Stimulated activated naive CD4-positive, alpha-beta T cell treated with Interleukin-2 at 50 U/mL for 16 hours (primary cell): Measurements from ENCODE around the gene VPS13D.

ENCODE experiments used
- DNase-seq: peaks from one replicate; lab custom pipeline; 2025; lab: John Stamatoyannopoulos, UW

VPS13D gene

DNA sequence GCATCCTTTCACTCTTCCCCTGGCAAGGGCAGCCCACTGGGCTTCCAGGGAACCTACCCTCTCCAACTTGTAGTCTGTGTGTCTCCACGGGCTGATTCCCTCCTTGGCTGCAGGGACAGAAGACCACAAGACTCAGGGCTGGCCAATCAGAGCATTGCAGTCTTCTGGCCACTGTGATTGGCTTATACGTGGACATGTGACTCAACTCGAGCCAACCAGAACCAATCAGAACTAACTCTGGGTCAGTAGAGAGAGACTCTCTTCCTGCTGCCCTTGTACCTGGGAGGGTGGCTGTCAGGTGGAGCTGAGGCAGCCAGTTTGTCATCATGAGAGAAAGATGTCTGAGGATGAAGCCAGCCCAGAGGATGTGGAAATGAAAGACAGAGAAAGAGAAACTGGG is 324.1 kb downstream of the VPS13D start:
- no peak for DNase-seq

GRCh38 chr1:12554521-12555305 is 324.9 kb downstream of the VPS13D start:
- no peak for DNase-seq

DNA sequence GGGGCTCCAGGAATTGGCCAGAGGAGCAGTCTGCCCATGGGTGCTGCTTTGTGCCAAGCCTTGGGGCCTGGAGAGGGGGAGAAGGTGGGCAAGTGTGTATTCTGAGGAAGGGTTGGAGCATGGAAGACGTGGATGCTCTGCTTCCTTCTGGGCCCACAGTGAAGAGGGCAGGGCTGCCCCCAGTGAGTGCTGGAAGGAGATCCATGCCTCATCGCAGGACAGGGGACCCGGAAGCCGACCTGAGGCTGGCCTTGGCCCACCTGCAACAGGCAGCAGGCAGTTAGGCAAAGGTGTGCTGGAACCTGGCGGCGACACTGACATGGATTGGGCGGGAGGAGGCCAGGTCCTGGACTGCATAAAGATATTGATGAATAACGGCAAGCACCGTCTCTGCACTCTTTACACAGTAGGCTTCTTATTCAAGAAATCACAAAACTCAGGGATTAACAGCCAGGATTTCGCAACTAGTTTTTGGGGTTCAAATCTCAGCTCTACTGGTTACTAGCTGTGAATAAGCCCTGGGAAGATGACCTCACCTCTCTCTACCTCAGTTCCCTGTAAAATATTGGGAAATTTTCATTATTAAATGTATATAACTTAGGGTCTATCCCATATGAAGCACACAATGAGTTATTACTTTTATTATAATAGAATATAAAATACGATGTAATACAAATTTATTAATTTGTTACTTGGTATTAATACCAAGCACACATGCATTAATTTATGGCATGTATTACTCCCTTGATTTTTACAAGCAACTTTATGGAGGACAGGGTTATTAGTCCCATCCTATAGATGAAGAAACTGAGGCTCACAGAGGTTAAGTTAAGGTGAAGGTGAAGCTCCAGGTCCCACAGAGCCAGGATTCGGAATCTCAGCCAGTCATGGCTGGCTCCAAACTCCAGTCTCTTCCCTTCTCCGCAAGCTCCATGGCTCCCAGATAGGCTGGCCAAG is 325.9 kb downstream of the VPS13D start:
- DNase-seq, result no peak

GRCh38 chr1:12556368-12556930 is 326.6 kb downstream of the VPS13D start:
- no peak for DNase-seq

GRCh38 chr1:12556957-12557935 is 327.4 kb downstream of the VPS13D start:
- DNase-seq, result no peak

DNA sequence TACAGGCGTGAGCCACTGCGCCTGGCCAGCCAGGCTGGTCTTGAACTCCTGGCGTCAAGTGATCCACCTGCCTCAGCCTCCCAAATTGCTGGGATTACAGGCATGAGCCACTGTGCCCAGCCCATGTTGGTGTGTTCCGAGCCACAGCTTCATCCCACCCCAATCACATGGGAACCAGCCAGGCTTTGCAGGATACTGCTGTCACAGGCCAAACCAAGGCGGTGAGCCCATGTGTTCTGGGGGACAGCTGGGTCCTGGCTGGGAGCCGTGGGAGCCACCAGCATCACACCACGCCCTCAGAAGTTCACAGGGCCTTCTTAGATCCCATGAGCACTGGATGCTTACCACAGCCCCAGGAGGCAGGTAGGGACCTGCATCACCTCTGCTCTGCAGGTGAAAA is 331.3 kb downstream of the VPS13D start:
- DNase-seq, result no peak
